ENCODE results near the gene PTPN12.

DNA sequence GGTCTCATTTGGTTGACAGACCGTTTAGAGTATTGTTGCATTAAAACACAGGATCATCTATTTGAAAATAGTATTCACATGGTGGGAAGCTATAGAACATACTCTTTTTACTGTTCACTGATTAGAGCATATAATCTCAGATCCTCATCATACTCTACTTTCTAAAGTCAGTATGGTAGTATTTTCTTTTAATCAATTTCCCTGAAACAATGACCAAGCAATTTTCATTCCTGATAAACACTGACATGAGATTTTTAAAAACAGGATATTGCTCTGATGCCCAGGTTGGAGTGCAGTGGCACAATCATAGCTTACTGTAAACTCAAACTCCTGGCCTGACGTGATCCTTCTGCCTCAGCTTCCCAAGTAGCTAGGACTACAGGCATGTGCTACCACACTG, 63.9 kb downstream of the PTPN12 start:
- TF ChIP-seq POLR2A (IDR thresholded peaks at IDR 0.05; ENCODE audit: low read length) (no peak), GATA1 (IDR thresholded peaks at IDR 0.05; ENCODE audit: low read depth, low read length) (no peak)
